ENCODE measurements around the gene ATP7A. TPM values are rescaled to one million over a fixed set of nuclear protein-coding genes. Genes with fewer than 3 reads are reported as not detected.

Gene ATP7A
- total RNA-seq, 4 donors from 2014 or later, result 11.4 to 22.9 (median 14.4) TPM

- Histone ChIP-seq H3K9me3 (no peaks in the 10 kb centered on the region), H3K27me3 (no peaks in the 10 kb centered on the region), H3K36me3 (no peaks in the 10 kb centered on the region), H3K4me3 (replicated peaks in 1 of 3) (no peak overlapping the region), H3K27ac (no peak overlapping the region), H3K4me1 (no peaks in the 10 kb centered on the region)
- TF ChIP-seq POLR2A (IDR thresholded peaks at IDR 0.05) (no peak), CTCF (IDR thresholded peaks at IDR 0.05) (no peak)
- no peak for DNase-seq
- intact Hi-C loops (cut with DNase I), result no loop called here
- 88 to 89% methylated on average over 13 of the region's 13 CpGs for WGBS, 2 donors
These were observed 51.8 kb downstream of the ATP7A start for GRCh38 chrX:77962068-77962902.

GRCh38 chrX:77966361-77966760 lies 55.9 kb downstream of the ATP7A start:
- Histone ChIP-seq H3K27ac (no peak overlapping the region), H3K9me3 (no peaks in the 10 kb centered on the region), H3K27me3 (no peaks in the 10 kb centered on the region), H3K4me1 (no peaks in the 10 kb centered on the region), H3K4me3 (replicated peaks in 1 of 3) (no peak overlapping the region), H3K36me3 (no peaks in the 10 kb centered on the region)
- intact Hi-C loops (cut with DNase I), result no loop called here
- WGBS, 2 donors, result 92 to 95% methylated on average over 3 of the region's 3 CpGs
- DNase-seq, result no peak
- TF ChIP-seq CTCF (IDR thresholded peaks at IDR 0.05) (no peak), POLR2A (IDR thresholded peaks at IDR 0.05) (no peak)

GRCh38 chrX:77967631-77968030 lies 57.1 kb downstream of the ATP7A start:
- intact Hi-C loops (cut with DNase I), result no loop called here
- H3K4me1 ChIP-seq, result no peaks in the 10 kb centered on the region
- H3K27ac ChIP-seq, result no peak overlapping the region
- TF ChIP-seq CTCF (IDR thresholded peaks at IDR 0.05) (no peak), POLR2A (IDR thresholded peaks at IDR 0.05) (no peak)
- H3K27me3 ChIP-seq, result no peaks in the 10 kb centered on the region
- H3K9me3 ChIP-seq, result no peaks in the 10 kb centered on the region
- no peak for DNase-seq
- no peaks in the 10 kb centered on the region for H3K36me3 ChIP-seq
- H3K4me3 ChIP-seq (replicated peaks in 1 of 3), result no peak overlapping the region
- WGBS, 2 donors, result 90 to 100% methylated on average over 1 of the region's 1 CpG

GRCh38 chrX:77969538-77969937 lies 59.0 kb downstream of the ATP7A start, which contains the start of gene PGAM4:
TSS of gene PGAM4 (minus strand) at chrX:77969638. CDS start at chrX:77969638, 0 bp downstream.
- Histone ChIP-seq H3K36me3 (no peaks in the 10 kb centered on the region), H3K4me3 (replicated peaks in 1 of 3) (no peak within 1 kb of the TSS), H3K4me1 (no peaks in the 10 kb centered on the region), H3K27ac (no peak within 1 kb of the TSS), H3K27me3 (no peaks in the 10 kb centered on the region), H3K9me3 (no peaks in the 10 kb centered on the region)
- intact Hi-C loops (cut with DNase I), result no loop called here
- DNase-seq, result no peak
- WGBS, 2 donors, result 99% methylated on average over 13 of the region's 13 CpGs
- TF ChIP-seq CTCF (IDR thresholded peaks at IDR 0.05), result no peak
- no peak for TF ChIP-seq POLR2A (IDR thresholded peaks at IDR 0.05)

- H3K4me1 ChIP-seq, result no peaks in the 10 kb centered on the region
- DNase-seq, result no peak
- intact Hi-C loops (cut with DNase I), result no loop called here
- WGBS, 2 donors, result 93 to 100% methylated on average over 2 of the region's 2 CpGs
- H3K27ac ChIP-seq, result no peak overlapping the region
- H3K36me3 ChIP-seq, result no peaks in the 10 kb centered on the region
- no peaks in the 10 kb centered on the region for H3K9me3 ChIP-seq
- H3K4me3 ChIP-seq (replicated peaks in 1 of 3), result no peak overlapping the region
- TF ChIP-seq POLR2A (IDR thresholded peaks at IDR 0.05), result no peak
- TF ChIP-seq CTCF (IDR thresholded peaks at IDR 0.05), result no peak
- no peaks in the 10 kb centered on the region for H3K27me3 ChIP-seq
These were observed 65.3 kb downstream of the ATP7A start for GRCh38 chrX:77975755-77976154.
